Right kidney (tissue), 1 donor: Measurements from ENCODE around the gene MMEL1.

Source experiments
- DNase-seq: peaks from one replicate; pipeline ENCODE4 v3.0.0-alpha.2; 2016

Gene MMEL1

GRCh38 chr1:2605509-2606395 lies 27.1 kb downstream of the MMEL1 start:
- no peak for DNase-seq

GRCh38 chr1:2604844-2605508 lies 27.8 kb downstream of the MMEL1 start:
- DNase-seq: no peak

GRCh38 chr1:2604156-2604843 lies 28.5 kb downstream of the MMEL1 start:
- DNase-seq: no peak

GRCh38 chr1:2603521-2604155 lies 29.2 kb downstream of the MMEL1 start:
- no peak for DNase-seq

- no peak for DNase-seq
These were observed 29.8 kb downstream of the MMEL1 start for GRCh38 chr1:2602866-2603520.

- no peak for DNase-seq
These were observed 30.4 kb downstream of the MMEL1 start for GRCh38 chr1:2602311-2602835.

GRCh38 chr1:2601721-2602303 lies 31.0 kb downstream of the MMEL1 start:
- no peak for DNase-seq

- DNase-seq: no peak
These were observed 34.4 kb downstream of the MMEL1 start for GRCh38 chr1:2598329-2598931.

- no peak for DNase-seq
These were observed 35.1 kb downstream of the MMEL1 start for GRCh38 chr1:2597441-2598328.

- DNase-seq: no peak
These were observed 36.1 kb downstream of the MMEL1 start for GRCh38 chr1:2596530-2597333.

- DNase-seq: no peak
These were observed 36.8 kb downstream of the MMEL1 start for GRCh38 chr1:2595812-2596529.

- DNase-seq: no peak
These were observed 37.5 kb downstream of the MMEL1 start for GRCh38 chr1:2595261-2595811.

GRCh38 chr1:2594641-2595131 lies 38.1 kb downstream of the MMEL1 start:
- DNase-seq: no peak

- peak; percentile 43 for DNase-seq
These were observed 38.7 kb downstream of the MMEL1 start for GRCh38 chr1:2594001-2594640.

GRCh38 chr1:2593251-2593878 lies 39.5 kb downstream of the MMEL1 start:
- DNase-seq: no peak

- DNase-seq: no peak
These were observed 40.1 kb downstream of the MMEL1 start for GRCh38 chr1:2592672-2593071.
